IMR-90 (cell line): ENCODE measurements around the gene TAF3. TPM values are rescaled to one million over a fixed set of nuclear protein-coding genes. Genes with fewer than 3 reads are reported as not detected.

ENCODE experiments used
- ATAC-seq: fragments of 200-7000 bp; cut with Tn5 transposase; 2 replicates; pipeline ENCODE4 v1.9.1; 2020; ENCODE audit warnings: low read depth, mild to moderate bottlenecking, moderate library complexity
- BruUV-seq: library from RNA; stranded (reverse); fragments of 400-500 nt; replicated peaks from 2 replicates; lab custom pipeline; 2021; lab: Mats Ljungman, UMichigan
- CTCF ChIA-PET: fragments of 300-600 bp; formaldehyde crosslinking; extraction: SDS; loops from one replicate; lab custom pipeline; 2021; ENCODE audit warnings: antibody characterized with exemption; lab: Yijun Ruan, JAX
- POLR2A ChIA-PET: fragments of 300-600 bp; sonication (Branson Sonifier 250); formaldehyde crosslinking; loops from one replicate; lab custom pipeline; 2022; ENCODE audit warnings: antibody characterized with exemption; ENCODE audit not compliant: unreplicated experiment; lab: Charles Lee
- DNase-seq: peaks from one replicate; pipeline ENCODE4 v3.0.0; 2013
- H2AFZ ChIP-seq: replicated peaks from 2 replicates; pipeline ENCODE3; 2013; ENCODE audit warnings: low read length, mild to moderate bottlenecking; ENCODE audit not compliant: poor library complexity
- H2AK5ac ChIP-seq: 2 replicates; pipeline ENCODE4 v1.6.1; 2013; ENCODE audit warnings: low read depth, low read length, inconsistent platforms
- H2AK9ac ChIP-seq: replicated peaks from 2 replicates; pipeline ENCODE3; 2013; ENCODE audit warnings: mild to moderate bottlenecking, low read depth, low read length, moderate library complexity; ENCODE audit not compliant: poor library complexity
- H2BK120ac ChIP-seq: 2 replicates; pipeline ENCODE4 v1.6.1; 2013; ENCODE audit warnings: low read depth, low read length, inconsistent platforms
- H2BK15ac ChIP-seq: 3 replicates; pipeline ENCODE4 v1.6.1; 2013; ENCODE audit warnings: low read depth, low read length, inconsistent platforms
- H2BK20ac ChIP-seq: 2 replicates; pipeline ENCODE4 v1.6.1; 2013; ENCODE audit warnings: low read depth, mild to moderate bottlenecking, inconsistent platforms, low read length, moderate library complexity
- H2BK5ac ChIP-seq: 2 replicates; pipeline ENCODE4 v1.6.1; 2013; ENCODE audit warnings: mild to moderate bottlenecking, low read depth, low read length, inconsistent platforms; ENCODE audit not compliant: poor library complexity, severe bottlenecking
- H3K14ac ChIP-seq: replicated peaks from 2 replicates; pipeline ENCODE4 v1.6.1; 2013; ENCODE audit warnings: low read depth, low read length, inconsistent platforms
- H3K18ac ChIP-seq: 2 replicates; pipeline ENCODE4 v1.6.1; 2013; ENCODE audit warnings: low read depth, low read length, control low read depth
- H3K23ac ChIP-seq: 2 replicates; pipeline ENCODE4 v1.6.1; 2013; ENCODE audit warnings: low read depth, low read length, inconsistent platforms
- H3K27ac ChIP-seq: 2 replicates; pipeline ENCODE4 v1.5.1; 2013; ENCODE audit warnings: mild to moderate bottlenecking, control low read depth, low read length; ENCODE audit not compliant: insufficient read depth
- H3K27me3 ChIP-seq: 2 replicates; pipeline ENCODE4 v1.6.1; 2013; ENCODE audit warnings: low read length; ENCODE audit not compliant: control insufficient read depth, insufficient read depth
- H3K36me3 ChIP-seq: 2 replicates; pipeline ENCODE4 v1.6.1; 2013; ENCODE audit warnings: low read length, mixed read lengths; ENCODE audit not compliant: control insufficient read depth, insufficient read depth
- H3K4ac ChIP-seq: 2 replicates; pipeline ENCODE4 v1.6.1; 2013; ENCODE audit warnings: low read depth, low read length, inconsistent platforms
- H3K4me1 ChIP-seq: 2 replicates; pipeline ENCODE4 v1.6.1; 2013; ENCODE audit warnings: low read length, mixed read lengths; ENCODE audit not compliant: control insufficient read depth, insufficient read depth
- H3K4me2 ChIP-seq: 2 replicates; pipeline ENCODE4 v1.6.1; 2013; ENCODE audit warnings: low read depth, mild to moderate bottlenecking, control low read depth, low read length, moderate library complexity
- H3K4me3 ChIP-seq: 2 replicates; pipeline ENCODE4 v1.5.1; 2013; ENCODE audit warnings: low read depth, mild to moderate bottlenecking, control low read depth, low read length, moderate library complexity; ENCODE audit not compliant: insufficient read depth
- H3K56ac ChIP-seq: 2 replicates; pipeline ENCODE4 v1.6.1; 2013; ENCODE audit warnings: low read length, inconsistent platforms; ENCODE audit not compliant: insufficient read depth; ENCODE audit errors: extremely low read depth
- H3K79me1 ChIP-seq, 2 experiments: 2 replicates each; pipeline ENCODE4 v1.6.1; 2013; ENCODE audit warnings: low read length in 2 of 2, inconsistent platforms in 1 of 2, low read depth in 1 of 2
- H3K9ac ChIP-seq: 2 replicates; pipeline ENCODE4 v1.6.1; 2013; ENCODE audit warnings: low read depth, low read length, control low read depth
- H3K9me1 ChIP-seq: 2 replicates; pipeline ENCODE4 v1.6.1; 2013; ENCODE audit warnings: low read length, inconsistent platforms; ENCODE audit not compliant: insufficient read depth
- H3K9me3 ChIP-seq: 2 replicates; pipeline ENCODE4 v1.6.1; 2013; ENCODE audit warnings: low read length; ENCODE audit not compliant: control insufficient read depth, insufficient read depth
- H4K20me1 ChIP-seq: 2 replicates; pipeline ENCODE4 v1.6.1; 2013; ENCODE audit warnings: low read length, inconsistent platforms; ENCODE audit not compliant: insufficient read depth
- H4K5ac ChIP-seq: 2 replicates; pipeline ENCODE4 v1.6.1; 2013; ENCODE audit warnings: mild to moderate bottlenecking, low read depth, low read length, control low read depth
- H4K8ac ChIP-seq, 2 experiments: 2 replicates each; pipeline ENCODE4 v1.6.1; 2013; ENCODE audit warnings: low read depth in 2 of 2, low read length in 2 of 2, control low read depth in 1 of 2, inconsistent platforms in 1 of 2
- H4K91ac ChIP-seq: 2 replicates; pipeline ENCODE4 v1.6.1; 2013; ENCODE audit warnings: low read depth, low read length, inconsistent platforms; ENCODE audit not compliant: insufficient read depth
- FOS ChIP-seq: fragments of 150-350 bp; IDR thresholded peaks from 2 replicates; pipeline ENCODE4 v1.6.1; 2016; ENCODE audit warnings: low read depth, low read length
- MAFK ChIP-seq: IDR thresholded peaks from 2 replicates; pipeline ENCODE4 v1.6.1; 2012; ENCODE audit warnings: low read depth, low read length, improper control_type of control experiment
- MAZ ChIP-seq: IDR thresholded peaks from 2 replicates; pipeline ENCODE4 v1.6.1; 2012; ENCODE audit warnings: low read depth, mild to moderate bottlenecking, low read length, improper control_type of control experiment, moderate library complexity, borderline replicate concordance
- POLR2A ChIP-seq: IDR thresholded peaks from 2 replicates; pipeline ENCODE4 v1.6.1; 2012; ENCODE audit warnings: mild to moderate bottlenecking, low read depth, low read length
- RAD21 ChIP-seq: IDR thresholded peaks from 2 replicates; pipeline ENCODE4 v1.6.1; 2012; ENCODE audit warnings: low read length, improper control_type of control experiment
- RCOR1 ChIP-seq: IDR thresholded peaks from 2 replicates; pipeline ENCODE4 v1.6.1; 2012; ENCODE audit warnings: mild to moderate bottlenecking, low read length, improper control_type of control experiment; ENCODE audit not compliant: insufficient replicate concordance
- WGBS, 2 experiments: methylation state at CpG; one replicate each; pipeline versions ENCODE4 v1.1.5 to v1.1.7; 2013; ENCODE audit warnings: missing lambda C conversion rate in 2 of 2; ENCODE audit not compliant: insufficient read length in 1 of 2; ENCODE audit errors: extremely low coverage in 2 of 2; 5-methylcytosine and 5-hydroxymethylcytosine counted together
- dilution Hi-C: fragments of 300-500 bp; cut with HindIII; formaldehyde crosslinking; loops from one replicate; pipeline ENCODE4 v1.14.3; 2018; ENCODE audit warnings: low sequenced_read_pairs; ENCODE audit not compliant: unreplicated experiment
- in situ Hi-C: fragments of 300-500 bp; cut with MboI; formaldehyde crosslinking; loops from 3 replicates; pipeline ENCODE4 v1.14.3; 2019; ENCODE audit warnings: low sequenced_read_pairs, inconsistent platforms, mixed read lengths
- intact Hi-C: fragments of 100-400 bp; cut with micrococcal nuclease; formaldehyde crosslinking; loops from 2 replicates; pipeline ENCODE4 v1.10.0; 2022
- polyA plus RNA-seq, 3 experiments: library from polyadenylated mRNA; depleted of rRNA; stranded (reverse); fragments of >200 nt; gene quantifications; 2 replicates each; pipeline ENCODE4 v1.2.3, GENCODE V29; 2012; ENCODE audit warnings: low replicate concordance in 1 of 3
- total RNA-seq: library from RNA; depleted of rRNA; stranded (reverse); fragments of >200 nt; gene quantifications from 2 replicates; pipeline ENCODE4 v1.2.3, GENCODE V29; 2012
- TF ChIP-seq, protein P1 (sequence below): fragments of 150-350 bp; IDR thresholded peaks from 2 replicates; pipeline ENCODE4 v1.6.1; 2017; ENCODE audit warnings: mild to moderate bottlenecking, antibody characterized with exemption, low read length, low read depth

The TAF3 gene
- total and polyA plus RNA-seq, 2 of the 4 experiments (the other 2 are of a cell fraction): 1.4 to 2.3 TPM

DNA sequence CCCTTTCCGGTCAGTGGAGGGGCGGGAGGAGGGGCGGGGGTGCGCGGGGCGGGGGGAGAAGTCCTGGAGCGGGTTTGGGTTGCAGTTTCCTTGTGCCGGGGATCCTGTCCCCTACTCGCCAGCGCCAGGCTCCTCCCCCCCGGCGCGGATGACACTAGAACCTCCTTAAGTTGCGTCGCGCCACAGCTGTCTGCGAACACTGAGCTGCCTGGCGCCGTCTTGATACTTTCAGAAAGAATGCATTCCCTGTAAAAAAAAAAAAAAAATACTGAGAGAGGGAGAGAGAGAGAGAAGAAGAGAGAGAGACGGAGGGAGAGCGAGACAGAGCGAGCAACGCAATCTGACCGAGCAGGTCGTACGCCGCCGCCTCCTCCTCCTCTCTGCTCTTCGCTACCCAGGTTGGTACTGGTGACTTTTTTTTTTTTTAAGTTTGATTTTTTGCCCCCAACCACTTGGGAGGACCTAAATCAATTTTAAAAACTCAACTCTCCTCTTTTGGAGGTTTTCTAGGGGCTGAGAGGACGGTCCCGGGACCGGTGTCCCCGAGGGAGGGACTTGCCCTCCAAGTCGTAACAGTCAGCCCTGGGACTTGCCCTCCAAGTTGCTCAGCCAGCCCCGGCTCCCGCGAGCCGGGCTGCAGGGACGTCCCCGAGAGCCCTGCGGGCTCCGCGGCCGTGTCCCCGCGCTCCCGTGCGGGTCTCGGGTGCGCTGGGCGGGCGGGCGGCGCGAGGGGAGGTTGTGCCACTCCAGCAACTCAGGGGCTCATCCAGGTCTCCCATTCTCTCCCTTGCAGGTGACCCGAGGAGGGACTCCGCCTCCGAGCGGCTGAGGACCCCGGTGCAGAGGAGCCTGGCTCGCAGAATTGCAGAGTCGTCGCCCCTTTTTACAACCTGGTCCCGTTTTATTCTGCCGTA, 236.4 kb downstream of the TAF3 start, which contains the start of gene GATA3:
TSS of gene GATA3 (plus strand) at position 195 of the 914 bp plus-strand sequence. CDS start 968 bp downstream, outside the sequence.
- H3K9me1 ChIP-seq: no peaks in the 10 kb centered on the region
- intact Hi-C loops: loop anchor here (5.0 kb wide), 2 partner anchors 167 to 182 kb away; no protein-coding TSS in a partner anchor
- BruUV-seq: TSS peak; percentile 89
- H2BK15ac ChIP-seq: no peak within 1 kb of the TSS
- ATAC-seq (peak; percentile 44), DNase-seq (peak; percentile 34)
- in situ Hi-C loops: no loop called here
- no peak within 1 kb of the TSS for H2BK5ac ChIP-seq
- no peak for TF ChIP-seq FOS
- TF ChIP-seq RAD21: no peak
- TF ChIP-seq, protein P1, sequence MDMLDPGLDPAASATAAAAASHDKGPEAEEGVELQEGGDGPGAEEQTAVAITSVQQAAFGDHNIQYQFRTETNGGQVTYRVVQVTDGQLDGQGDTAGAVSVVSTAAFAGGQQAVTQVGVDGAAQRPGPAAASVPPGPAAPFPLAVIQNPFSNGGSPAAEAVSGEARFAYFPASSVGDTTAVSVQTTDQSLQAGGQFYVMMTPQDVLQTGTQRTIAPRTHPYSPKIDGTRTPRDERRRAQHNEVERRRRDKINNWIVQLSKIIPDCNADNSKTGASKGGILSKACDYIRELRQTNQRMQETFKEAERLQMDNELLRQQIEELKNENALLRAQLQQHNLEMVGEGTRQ: no peak
- TF ChIP-seq MAFK: no peak
- no peak for TF ChIP-seq MAZ
- no peak for TF ChIP-seq POLR2A
- no peak for TF ChIP-seq RCOR1
- no peak within 1 kb of the TSS for H3K18ac ChIP-seq
- ChIA-PET POLR2A (no interaction called here), CTCF (no interaction called here)
- no peak within 1 kb of the TSS for H2AK9ac ChIP-seq
- H2AFZ ChIP-seq: peak within 1 kb of the TSS; percentile 84
- no peak within 1 kb of the TSS for H2AK5ac ChIP-seq
- H4K8ac ChIP-seq: no peak within 1 kb of the TSS
- H4K91ac ChIP-seq: no peak within 1 kb of the TSS
- H3K4me3 ChIP-seq: peak within 1 kb of the TSS; percentile 52
- WGBS, 2 experiments: 1% methylated on average over 9 of the region's 65 CpGs; no CpG with 5 or more reads in 1 of the 2 experiments
- peak within 1 kb of the TSS; percentile 99 for H3K4me2 ChIP-seq
- no peak within 1 kb of the TSS for H3K56ac ChIP-seq
- no peak within 1 kb of the TSS for H3K4ac ChIP-seq
- H3K9me3 ChIP-seq: peaks cover 4% of the 10 kb centered on the region; the same call in 1 of the 2 replicates
- no peaks in the 10 kb centered on the region for H3K79me1 ChIP-seq
- no peak within 1 kb of the TSS for H2BK20ac ChIP-seq
- no peak within 1 kb of the TSS for H2BK120ac ChIP-seq
- dilution Hi-C loops: no loop called here
- no peaks in the 10 kb centered on the region for H4K20me1 ChIP-seq
- no peak within 1 kb of the TSS for H3K27ac ChIP-seq
- H3K4me1 ChIP-seq: no peaks in the 10 kb centered on the region; the same call in 1 of the 2 replicates
- H3K27me3 ChIP-seq: peaks cover 86% of the 10 kb centered on the region
- no peak within 1 kb of the TSS for H3K14ac ChIP-seq
- H3K23ac ChIP-seq: 0 out of 2 replicates have a peak within 1 kb of the TSS, but pooled peaks have one; percentile 3
- no peak within 1 kb of the TSS for H4K5ac ChIP-seq
- H3K36me3 ChIP-seq: no peaks in the 10 kb centered on the region
- no peak within 1 kb of the TSS for H3K9ac ChIP-seq
